ENCODE data around the gene FAM47B.

Gene FAM47B

DNA sequence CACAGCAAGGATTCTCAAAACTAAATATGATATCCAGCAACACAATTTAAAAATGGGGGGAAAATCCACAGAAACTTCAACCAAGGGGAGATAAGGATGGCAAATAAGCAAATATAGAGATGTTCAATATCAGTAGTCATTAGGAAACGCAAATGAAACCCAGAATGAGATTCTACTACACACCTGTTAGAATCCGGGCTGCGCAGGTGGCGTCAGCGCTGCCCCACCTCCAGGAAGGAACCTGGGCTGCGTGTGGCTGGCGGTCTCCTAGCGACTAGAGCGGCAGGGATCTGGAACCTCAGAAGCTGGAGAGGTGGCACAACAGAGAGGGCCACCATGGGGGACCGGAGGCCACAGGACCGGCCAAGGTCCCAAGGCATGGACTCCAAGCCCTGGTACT lies at the start of gene FAM47B:
Gene FAM47B, plus strand, starts transcription at position 301 of the 400 bp plus-strand sequence. Its CDS starts 36 bp downstream, at position 337.
- no peak within 1 kb of the TSS for H3K4me3 ChIP-seq (ENCODE audit: low read length)
- DNase-seq (ENCODE audit: low read depth), result no peak
- TF ChIP-seq, protein P1, sequence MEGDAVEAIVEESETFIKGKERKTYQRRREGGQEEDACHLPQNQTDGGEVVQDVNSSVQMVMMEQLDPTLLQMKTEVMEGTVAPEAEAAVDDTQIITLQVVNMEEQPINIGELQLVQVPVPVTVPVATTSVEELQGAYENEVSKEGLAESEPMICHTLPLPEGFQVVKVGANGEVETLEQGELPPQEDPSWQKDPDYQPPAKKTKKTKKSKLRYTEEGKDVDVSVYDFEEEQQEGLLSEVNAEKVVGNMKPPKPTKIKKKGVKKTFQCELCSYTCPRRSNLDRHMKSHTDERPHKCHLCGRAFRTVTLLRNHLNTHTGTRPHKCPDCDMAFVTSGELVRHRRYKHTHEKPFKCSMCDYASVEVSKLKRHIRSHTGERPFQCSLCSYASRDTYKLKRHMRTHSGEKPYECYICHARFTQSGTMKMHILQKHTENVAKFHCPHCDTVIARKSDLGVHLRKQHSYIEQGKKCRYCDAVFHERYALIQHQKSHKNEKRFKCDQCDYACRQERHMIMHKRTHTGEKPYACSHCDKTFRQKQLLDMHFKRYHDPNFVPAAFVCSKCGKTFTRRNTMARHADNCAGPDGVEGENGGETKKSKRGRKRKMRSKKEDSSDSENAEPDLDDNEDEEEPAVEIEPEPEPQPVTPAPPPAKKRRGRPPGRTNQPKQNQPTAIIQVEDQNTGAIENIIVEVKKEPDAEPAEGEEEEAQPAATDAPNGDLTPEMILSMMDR (conservative IDR thresholded peaks at IDR 0.05; ENCODE audit: low read length), result no peak

DNA sequence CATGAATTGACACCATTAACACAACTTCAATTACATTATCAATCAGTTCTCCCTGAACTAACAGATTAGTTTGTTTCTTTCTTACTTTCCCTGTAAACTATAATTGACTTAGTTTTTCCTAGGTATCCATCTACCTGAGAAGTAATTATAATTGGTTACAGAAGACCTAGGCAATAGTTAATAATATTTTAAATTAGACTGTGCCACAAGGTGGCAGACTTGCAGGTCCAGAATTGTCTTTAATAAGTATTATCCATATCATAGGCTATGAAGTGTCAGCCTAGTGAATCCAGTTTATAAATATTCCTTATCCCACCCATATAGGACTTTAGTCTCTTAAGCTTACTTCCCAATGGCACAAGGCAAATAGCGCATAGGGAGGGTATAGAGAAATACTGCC lies 48.9 kb upstream of the FAM47B start:
- TF ChIP-seq, protein P1 (conservative IDR thresholded peaks at IDR 0.05; ENCODE audit: low read length), result peak; percentile 42
- no peak overlapping the region for H3K4me3 ChIP-seq (ENCODE audit: low read length)
- no peak for DNase-seq (ENCODE audit: low read depth)

DNA sequence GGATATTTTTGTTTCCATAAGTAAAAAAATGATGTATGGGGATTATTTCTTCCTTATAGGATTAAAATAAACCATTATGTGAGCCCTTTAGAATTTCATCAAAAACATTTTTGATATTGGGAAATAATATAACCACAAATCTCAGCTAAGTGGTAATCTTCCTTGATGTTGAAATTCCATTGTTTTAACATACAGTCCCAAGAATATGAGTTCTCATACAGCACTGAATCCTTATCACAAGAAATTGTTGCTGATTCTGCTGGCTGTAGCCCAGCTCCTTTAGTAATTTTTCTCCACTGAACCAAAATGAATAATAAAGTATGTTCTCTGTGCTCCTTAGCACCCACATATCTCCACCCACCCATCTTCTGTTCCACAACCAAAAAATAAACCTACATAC lies 41.9 kb upstream of the FAM47B start:
- TF ChIP-seq, protein P1 (conservative IDR thresholded peaks at IDR 0.05; ENCODE audit: low read length), result no peak
- peak; percentile 11 for DNase-seq (ENCODE audit: low read depth)
- no peak overlapping the region for H3K4me3 ChIP-seq (ENCODE audit: low read length)

DNA sequence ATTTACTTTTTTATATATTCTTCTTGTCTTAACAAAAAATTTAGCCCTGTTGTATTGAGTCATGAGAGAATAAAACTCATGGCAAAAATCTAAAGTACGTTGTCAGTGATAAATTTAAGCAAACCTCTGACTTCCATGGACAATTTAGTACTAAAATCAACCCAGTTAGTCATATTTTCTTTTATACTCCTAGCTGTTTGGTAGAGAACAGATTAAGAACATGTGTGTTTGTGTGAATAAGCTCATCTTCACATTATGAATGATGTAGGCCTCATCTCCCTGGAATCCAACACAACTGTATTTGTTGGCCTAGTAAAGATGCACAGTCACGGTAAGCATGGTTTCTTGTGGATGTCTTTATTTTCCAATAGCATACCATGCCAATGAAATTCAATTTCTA lies 40.8 kb upstream of the FAM47B start:
- TF ChIP-seq, protein P1 (conservative IDR thresholded peaks at IDR 0.05; ENCODE audit: low read length), result no peak

DNA sequence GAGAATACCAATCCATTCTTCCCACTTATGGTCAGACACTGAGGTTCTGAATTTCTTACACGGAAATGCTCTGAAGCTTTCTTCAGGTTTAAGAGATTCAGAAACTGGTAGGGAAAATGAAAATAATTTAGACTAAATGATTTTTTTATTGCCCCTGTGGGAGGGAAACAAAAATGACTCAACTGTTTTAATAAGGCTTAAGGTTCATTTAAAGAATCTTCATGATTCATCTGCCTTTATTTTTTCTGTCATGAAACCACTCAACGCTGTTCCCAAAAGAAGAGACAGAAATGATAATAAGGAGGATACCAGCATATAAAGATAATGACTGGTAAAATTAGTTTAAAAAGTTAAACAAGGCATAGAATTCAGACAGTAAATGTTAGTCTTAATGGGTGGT lies 39.3 kb upstream of the FAM47B start:
- TF ChIP-seq, protein P1 (conservative IDR thresholded peaks at IDR 0.05; ENCODE audit: low read length), result no peak
- peak; percentile 9 for DNase-seq (ENCODE audit: low read depth)
- H3K4me3 ChIP-seq (ENCODE audit: low read length), result no peak overlapping the region

More for the DNA sequence above, 40.8 kb upstream of the FAM47B start:
- no peak overlapping the region for H3K4me3 ChIP-seq (ENCODE audit: low read length)
- DNase-seq (ENCODE audit: low read depth), result peak; percentile 88

DNA sequence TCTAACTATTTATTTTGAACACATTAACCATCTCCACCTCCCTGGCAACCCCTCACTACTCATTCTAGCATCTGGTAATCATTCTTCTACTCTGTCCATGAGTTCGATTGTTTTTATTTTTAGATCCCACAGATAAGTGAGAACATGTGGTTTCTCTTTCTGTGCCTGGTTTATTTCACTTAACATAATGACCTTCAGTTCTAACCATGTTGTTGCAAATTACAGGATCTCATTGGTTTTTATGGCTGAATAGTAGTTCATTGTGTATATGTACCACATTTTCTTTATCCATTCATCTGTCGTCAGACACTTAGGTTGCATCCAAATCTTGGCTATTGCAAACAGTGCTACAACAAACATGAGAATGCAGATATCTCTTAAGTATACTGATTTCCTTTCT lies 33.4 kb upstream of the FAM47B start:
- peak; percentile 22 for DNase-seq (ENCODE audit: low read depth)
- H3K4me3 ChIP-seq (ENCODE audit: low read length), result no peak overlapping the region
- TF ChIP-seq, protein P1 (conservative IDR thresholded peaks at IDR 0.05; ENCODE audit: low read length), result no peak

DNA sequence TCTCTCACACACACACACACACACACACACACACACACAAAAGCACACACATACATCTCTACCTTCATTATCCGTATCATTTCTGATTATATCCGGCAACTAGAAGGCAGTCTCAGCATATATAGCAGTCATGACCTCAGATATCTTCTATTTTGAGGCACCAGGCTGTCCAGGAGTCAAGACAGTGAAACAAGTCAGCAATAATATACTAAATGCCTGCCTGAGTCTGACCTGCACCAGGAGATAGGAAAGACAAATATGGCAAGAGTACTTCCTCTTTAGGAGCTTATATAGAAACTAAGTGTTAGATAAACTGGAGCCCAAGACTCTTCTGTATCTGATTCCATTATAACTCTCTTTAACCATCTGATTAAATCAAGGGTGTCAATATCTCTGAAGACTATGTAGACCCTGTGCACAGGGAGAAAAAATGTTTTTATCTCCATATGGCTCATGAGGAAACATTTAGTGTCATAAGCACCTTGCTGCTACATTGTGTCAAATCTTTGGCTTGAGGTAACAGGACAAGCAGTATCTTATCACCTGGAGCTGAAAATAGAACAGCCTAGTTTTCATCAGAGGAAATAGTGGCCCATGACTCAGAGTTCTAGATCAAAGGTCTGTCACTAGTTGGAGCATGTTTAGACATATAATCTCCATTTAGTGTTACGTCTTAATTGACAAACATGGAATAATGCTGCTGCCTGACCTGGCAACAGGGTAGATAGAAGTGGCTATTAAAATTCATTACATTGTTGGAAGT lies 27.0 kb upstream of the FAM47B start:
- H3K4me3 ChIP-seq (ENCODE audit: low read length), result no peak overlapping the region
- TF ChIP-seq, protein P1 (conservative IDR thresholded peaks at IDR 0.05; ENCODE audit: low read length), result no peak
- no peak for DNase-seq (ENCODE audit: low read depth)

Data from AG10803 (cell line).